Tibial nerve (tissue), 4 donors: ENCODE data around the gene SBK1. TPM values are rescaled to one million over a fixed set of nuclear protein-coding genes. Genes with fewer than 3 reads are reported as not detected.

Source experiments
- DNase-seq, 2 donors: peaks; one replicate each; pipeline ENCODE4 v3.0.0-alpha.2; 2019; ENCODE audit warnings: low spot score in 2 of 2
- H3K27ac ChIP-seq, 4 donors: fragments of 200-600 bp; sonication (generic) in 3 of 4; one replicate each; pipeline ENCODE4 v1.5.1; 2017 to 2019; ENCODE audit warnings: mild to moderate bottlenecking in 1 of 4
- H3K27me3 ChIP-seq, 2 donors: fragments of 200-600 bp; sonication (generic) in 1 of 2; one replicate each; pipeline versions ENCODE4 v1.5.1 to v1.6.0; 2017 to 2019
- H3K36me3 ChIP-seq, 3 donors: fragments of 200-600 bp; sonication (generic); one replicate each; pipeline ENCODE4 v1.5.1; 2018 to 2019
- H3K4me1 ChIP-seq, 4 donors: fragments of 200-600 bp; sonication (generic) in 3 of 4; one replicate each; pipeline ENCODE4 v1.5.1; 2017 to 2019
- H3K4me3 ChIP-seq, 4 donors: fragments of 200-600 bp; sonication (generic) in 3 of 4; one replicate each; pipeline ENCODE4 v1.5.1; 2017 to 2019; ENCODE audit warnings: mild to moderate bottlenecking in 1 of 4, moderate library complexity in 1 of 4
- H3K9me3 ChIP-seq, 4 donors: fragments of 200-600 bp; sonication (generic) in 3 of 4; one replicate each; pipeline ENCODE4 v1.5.1; 2017 to 2019
- CTCF ChIP-seq, 5 experiments: fragments of 200-600 bp in 3 of 5; fragments of 450-650 bp in 2 of 5; sonication (generic) in 3 of 5; IDR thresholded peaks; one replicate each; pipeline ENCODE4 v1.5.1; 2016 to 2019; ENCODE audit warnings: antibody characterized with exemption in 5 of 5, mild to moderate bottlenecking in 3 of 5, moderate library complexity in 2 of 5
- EP300 ChIP-seq, 2 donors: sonication (generic); formaldehyde crosslinking; IDR thresholded peaks; one replicate each; pipeline ENCODE4 v1.6.1; 2017; ENCODE audit warnings: antibody characterized with exemption in 2 of 2, mild to moderate bottlenecking in 1 of 2
- POLR2A ChIP-seq, 2 donors: fragments of 450-650 bp; IDR thresholded peaks; one replicate each; pipeline ENCODE4 v1.6.1; 2017; ENCODE audit warnings: antibody characterized with exemption in 2 of 2, mild to moderate bottlenecking in 2 of 2, moderate library complexity in 2 of 2
- WGBS, 2 donors: methylation state at CpG; one replicate each; pipeline ENCODE4 v1.1.5; 2018; 5-methylcytosine and 5-hydroxymethylcytosine counted together
- total RNA-seq, 4 donors: library from RNA; depleted of rRNA; stranded (reverse); fragments of >200 nt; gene quantifications; one replicate each; pipeline ENCODE4 v1.1.0, GENCODE V29; 2016

The SBK1 gene
- total RNA-seq, 4 donors from 2014 or later = 0.22 to 0.30 TPM; not detected in 2

DNA sequence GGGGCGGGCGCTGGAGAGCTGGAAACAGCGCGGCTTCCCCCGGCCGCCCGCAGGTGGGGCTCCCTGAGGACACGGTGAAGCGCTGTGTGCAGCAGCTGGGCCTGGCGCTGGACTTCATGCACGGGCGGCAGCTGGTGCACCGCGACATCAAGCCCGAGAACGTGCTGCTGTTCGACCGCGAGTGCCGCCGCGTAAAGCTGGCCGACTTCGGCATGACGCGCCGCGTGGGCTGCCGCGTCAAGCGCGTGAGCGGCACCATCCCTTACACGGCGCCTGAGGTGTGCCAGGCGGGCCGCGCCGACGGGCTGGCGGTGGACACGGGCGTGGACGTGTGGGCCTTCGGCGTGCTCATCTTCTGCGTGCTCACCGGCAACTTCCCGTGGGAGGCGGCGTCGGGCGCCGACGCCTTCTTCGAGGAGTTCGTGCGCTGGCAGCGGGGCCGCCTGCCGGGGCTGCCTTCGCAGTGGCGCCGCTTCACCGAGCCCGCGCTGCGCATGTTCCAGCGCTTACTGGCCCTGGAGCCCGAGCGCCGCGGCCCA lies 27.8 kb downstream of the SBK1 start:
- Histone ChIP-seq H3K36me3 (no peaks in the 10 kb centered on the region), H3K4me3 (no peak overlapping the region), H3K9me3 (no peaks in the 10 kb centered on the region), H3K4me1 (peaks cover 0 to 2% (median 0%) of the 10 kb centered on the region in 4 donors), H3K27me3 (no peaks in the 10 kb centered on the region), H3K27ac (no peak overlapping the region)
- WGBS, 2 donors = 96 to 97% methylated on average over 52 to 56 of the region's 73 CpGs
- no peak for DNase-seq
- TF ChIP-seq POLR2A (IDR thresholded peaks at IDR 0.05) (no peak), EP300 (IDR thresholded peaks at IDR 0.05) (no peak), CTCF (IDR thresholded peaks at IDR 0.05) (no peak)

GRCh38 chr16:28320741-28321140 lies 28.4 kb downstream of the SBK1 start:
- Histone ChIP-seq H3K27ac (no peak overlapping the region), H3K4me3 (no peak overlapping the region)
- 92 to 94% methylated on average over 36 to 37 of the region's 49 CpGs for WGBS, 2 donors

GRCh38 chr16:28321700-28322411 lies 29.5 kb downstream of the SBK1 start:
- Histone ChIP-seq H3K36me3 (no peaks in the 10 kb centered on the region), H3K9me3 (no peaks in the 10 kb centered on the region), H3K4me3 (no peak overlapping the region), H3K27me3 (no peaks in the 10 kb centered on the region), H3K4me1 (peaks cover 0 to 2% (median 0%) of the 10 kb centered on the region in 4 donors), H3K27ac (no peak overlapping the region)
- TF ChIP-seq EP300 (IDR thresholded peaks at IDR 0.05) (no peak), CTCF (IDR thresholded peaks at IDR 0.05) (peak; percentile 25 to 53 (median 44))
- WGBS, 2 donors = 69 to 72% methylated on average over 14 to 19 of the region's 20 CpGs
- no peak for DNase-seq

More at GRCh38 chr16:28320741-28321140, 28.4 kb downstream of the SBK1 start:
- H3K36me3 ChIP-seq = no peaks in the 10 kb centered on the region
- peaks cover 0 to 2% (median 0%) of the 10 kb centered on the region in 4 donors for H3K4me1 ChIP-seq
- no peak for DNase-seq
- H3K27me3 ChIP-seq = no peaks in the 10 kb centered on the region
- TF ChIP-seq EP300 (IDR thresholded peaks at IDR 0.05) (no peak), POLR2A (IDR thresholded peaks at IDR 0.05) (no peak), CTCF (IDR thresholded peaks at IDR 0.05) (no peak)
- H3K9me3 ChIP-seq = no peaks in the 10 kb centered on the region

DNA sequence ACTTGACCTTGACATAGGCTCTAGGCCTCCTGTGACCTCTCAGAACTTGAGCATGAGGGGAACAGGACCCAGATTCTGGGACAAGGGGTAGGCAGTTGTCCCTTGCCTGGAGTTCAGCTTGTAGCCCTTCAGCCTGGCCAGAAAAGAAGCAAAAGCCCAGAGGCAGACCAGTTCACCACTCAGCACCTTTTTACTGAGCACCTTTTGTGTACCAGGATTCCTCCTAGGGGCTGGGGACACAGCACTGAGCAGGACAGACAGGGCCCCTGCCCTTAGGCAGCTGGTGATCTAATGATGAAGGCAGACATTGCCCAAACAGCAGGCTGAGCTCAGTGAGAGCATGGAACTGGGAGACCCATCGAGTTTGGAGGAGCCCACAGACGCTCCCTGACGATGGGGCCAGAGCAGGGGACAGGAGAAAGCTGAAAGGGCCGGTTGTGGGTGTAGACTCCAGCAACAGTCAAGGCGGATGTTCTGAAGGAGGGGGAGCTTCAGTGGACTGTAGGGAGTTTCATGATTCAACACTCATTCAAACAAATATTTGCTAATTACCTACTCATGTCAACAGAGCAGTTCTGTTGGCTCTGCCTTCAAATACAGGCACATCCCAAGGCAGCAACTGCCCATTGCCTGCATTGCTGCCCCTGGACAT lies 32.0 kb downstream of the SBK1 start:
- no peak overlapping the region for H3K27ac ChIP-seq
- H3K36me3 ChIP-seq = no peaks in the 10 kb centered on the region
- 45 to 62% methylated on average over 5 of the region's 5 CpGs for WGBS, 2 donors
- TF ChIP-seq POLR2A (IDR thresholded peaks at IDR 0.05) = no peak
- TF ChIP-seq CTCF (IDR thresholded peaks at IDR 0.05) = no peak
- TF ChIP-seq EP300 (IDR thresholded peaks at IDR 0.05) = no peak
- H3K4me3 ChIP-seq = no peak overlapping the region
- H3K27me3 ChIP-seq = no peaks in the 10 kb centered on the region
- no peaks in the 10 kb centered on the region for H3K9me3 ChIP-seq
- DNase-seq = no peak
- H3K4me1 ChIP-seq = no peaks in the 10 kb centered on the region

DNA sequence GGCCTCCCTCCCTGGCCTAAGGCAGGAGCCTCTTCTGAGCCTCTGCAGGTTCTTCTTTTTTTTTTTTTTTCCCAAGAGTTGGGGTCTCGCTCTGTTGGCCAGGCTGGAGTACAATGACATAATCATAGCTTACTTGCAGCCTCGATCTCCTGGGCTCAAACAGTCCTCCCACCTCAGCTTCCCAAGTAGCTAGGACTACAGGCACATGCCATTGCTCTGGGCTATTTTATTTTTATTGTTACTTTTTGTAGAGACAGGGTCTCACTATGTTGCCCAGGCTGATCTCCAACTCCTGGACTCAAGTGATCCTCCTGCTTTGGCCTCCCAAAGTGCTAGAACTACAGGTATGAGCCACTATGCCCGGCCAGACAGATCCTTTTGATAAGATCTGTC lies 32.6 kb downstream of the SBK1 start:
- H3K4me3 ChIP-seq = no peak overlapping the region
- no peak for DNase-seq
- H3K4me1 ChIP-seq = no peaks in the 10 kb centered on the region
- TF ChIP-seq CTCF (IDR thresholded peaks at IDR 0.05) = no peak
- TF ChIP-seq POLR2A (IDR thresholded peaks at IDR 0.05) = no peak
- TF ChIP-seq EP300 (IDR thresholded peaks at IDR 0.05) = no peak
- no peaks in the 10 kb centered on the region for H3K27me3 ChIP-seq
- 86% methylated on average over 3 of the region's 3 CpGs for WGBS, 2 donors
- no peak overlapping the region for H3K27ac ChIP-seq
- H3K9me3 ChIP-seq = no peaks in the 10 kb centered on the region
- H3K36me3 ChIP-seq = no peaks in the 10 kb centered on the region
